ENCODE results near the gene C1orf185. TPM values are rescaled to one million over a fixed set of nuclear protein-coding genes. Genes with fewer than 3 reads are reported as not detected.
"Not testable (repeated sequence)": the region's sequence is repeated elsewhere in the genome, so short reads cannot be mapped to it uniquely, and the experiment has no call there.

The C1orf185 gene
- total RNA-seq, 2 experiments from 2014 or later: not detected

DNA sequence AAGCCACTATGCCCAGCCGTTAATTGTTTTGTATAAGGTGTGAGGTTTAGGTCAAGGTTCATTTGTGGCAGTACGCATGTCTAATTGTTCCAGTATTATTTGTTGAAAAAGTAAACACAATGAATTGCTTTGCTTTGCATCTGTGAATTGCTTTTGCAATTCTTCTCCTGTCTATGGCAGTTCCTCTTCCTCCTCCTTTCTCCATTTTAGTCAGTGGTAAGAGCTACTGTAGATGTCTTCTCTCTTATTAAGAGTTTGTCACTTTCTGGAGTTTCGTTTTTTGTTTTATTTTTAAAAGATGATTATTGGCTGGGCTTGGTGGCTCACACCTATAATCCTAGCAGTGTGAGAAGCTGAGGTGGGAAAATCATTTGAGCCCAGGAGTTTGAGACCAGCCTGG lies 29.2 kb downstream of the C1orf185 start:
- DNase-seq (no peak), ATAC-seq (no peak)
- H3K27ac Mint-ChIP-seq: no peak overlapping the region
- H3K4me3 Mint-ChIP-seq: no peak overlapping the region
- intact Hi-C loops (cut with micrococcal nuclease): no loop called here
- TF ChIP-seq, protein P1, sequence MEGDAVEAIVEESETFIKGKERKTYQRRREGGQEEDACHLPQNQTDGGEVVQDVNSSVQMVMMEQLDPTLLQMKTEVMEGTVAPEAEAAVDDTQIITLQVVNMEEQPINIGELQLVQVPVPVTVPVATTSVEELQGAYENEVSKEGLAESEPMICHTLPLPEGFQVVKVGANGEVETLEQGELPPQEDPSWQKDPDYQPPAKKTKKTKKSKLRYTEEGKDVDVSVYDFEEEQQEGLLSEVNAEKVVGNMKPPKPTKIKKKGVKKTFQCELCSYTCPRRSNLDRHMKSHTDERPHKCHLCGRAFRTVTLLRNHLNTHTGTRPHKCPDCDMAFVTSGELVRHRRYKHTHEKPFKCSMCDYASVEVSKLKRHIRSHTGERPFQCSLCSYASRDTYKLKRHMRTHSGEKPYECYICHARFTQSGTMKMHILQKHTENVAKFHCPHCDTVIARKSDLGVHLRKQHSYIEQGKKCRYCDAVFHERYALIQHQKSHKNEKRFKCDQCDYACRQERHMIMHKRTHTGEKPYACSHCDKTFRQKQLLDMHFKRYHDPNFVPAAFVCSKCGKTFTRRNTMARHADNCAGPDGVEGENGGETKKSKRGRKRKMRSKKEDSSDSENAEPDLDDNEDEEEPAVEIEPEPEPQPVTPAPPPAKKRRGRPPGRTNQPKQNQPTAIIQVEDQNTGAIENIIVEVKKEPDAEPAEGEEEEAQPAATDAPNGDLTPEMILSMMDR (IDR thresholded peaks at IDR 0.05): no peak
- H3K9me3 Mint-ChIP-seq: peaks cover 20% of the 10 kb centered on the region
- H3K27me3 Mint-ChIP-seq: peaks cover 22% of the 10 kb centered on the region
- POLR2A ChIA-PET: no interaction called here
- no peaks in the 10 kb centered on the region for H3K4me1 Mint-ChIP-seq (ENCODE audit: low read depth)
- no peaks in the 10 kb centered on the region for H3K36me3 Mint-ChIP-seq (ENCODE audit: low read depth)
- CTCF ChIA-PET: no interaction called here

DNA sequence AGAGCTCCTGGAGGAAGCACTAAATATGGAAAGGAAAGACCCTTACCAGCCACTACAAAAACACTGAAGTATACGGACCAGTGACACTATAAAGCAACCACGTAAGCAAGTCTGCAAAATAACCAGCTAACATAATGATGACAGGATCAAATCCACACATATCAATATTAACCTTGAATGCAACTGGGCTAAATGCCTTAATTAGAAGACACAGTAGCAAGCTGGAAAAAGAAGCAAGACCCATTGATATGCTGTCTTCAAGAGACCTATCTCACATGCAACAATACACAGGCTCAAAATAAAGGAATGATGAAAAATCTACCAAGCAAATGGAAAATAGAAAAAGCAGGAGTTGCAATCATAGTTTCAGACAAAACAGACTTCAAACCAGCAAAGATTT lies 31.0 kb downstream of the C1orf185 start:
- Mint-ChIP-seq H3K4me3 (no peak overlapping the region), H3K27me3 (peaks cover 24% of the 10 kb centered on the region), H3K9me3 (peaks cover 26% of the 10 kb centered on the region), H3K27ac (no peak overlapping the region), H3K36me3 (ENCODE audit: low read depth) (no peaks in the 10 kb centered on the region), H3K4me1 (ENCODE audit: low read depth) (no peaks in the 10 kb centered on the region)
- ChIA-PET POLR2A (no interaction called here), CTCF (interaction anchor here (1.1 to 1.3 kb wide), 2 partner anchors 45 to 56 kb away, joined by 3 read pairs; no protein-coding TSS in a partner anchor)
- DNase-seq (no peak), ATAC-seq (no peak)
- intact Hi-C loops (cut with micrococcal nuclease): no loop called here
- TF ChIP-seq, protein P1 (IDR thresholded peaks at IDR 0.05): no peak

DNA sequence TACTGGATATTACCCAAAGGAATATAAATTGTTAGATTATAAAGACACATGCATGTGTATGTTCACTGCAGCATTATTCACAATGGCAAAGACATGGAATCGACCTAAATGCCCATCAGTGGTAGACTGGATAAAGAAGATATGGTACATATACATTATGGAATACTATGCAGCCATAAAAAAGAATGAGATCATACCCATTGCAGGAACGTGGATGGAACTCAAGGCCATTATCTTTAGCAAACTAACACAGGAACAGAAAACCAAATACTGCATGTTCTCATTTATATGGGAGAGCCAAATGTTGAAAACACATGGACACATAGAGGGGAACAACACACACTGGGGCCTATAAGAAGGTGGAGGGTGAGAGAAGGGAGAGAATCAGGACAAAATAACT lies 35.7 kb downstream of the C1orf185 start:
- H3K4me3 Mint-ChIP-seq; intact Hi-C loops (cut with micrococcal nuclease); ATAC-seq; H3K36me3 Mint-ChIP-seq (ENCODE audit: low read depth); POLR2A ChIA-PET; H3K27ac Mint-ChIP-seq; H3K4me1 Mint-ChIP-seq (ENCODE audit: low read depth); CTCF ChIA-PET; DNase-seq: not testable (repeated sequence)
- H3K27me3 Mint-ChIP-seq: peaks cover 17% of the 10 kb centered on the region
- H3K9me3 Mint-ChIP-seq: peaks cover 18% of the 10 kb centered on the region

DNA sequence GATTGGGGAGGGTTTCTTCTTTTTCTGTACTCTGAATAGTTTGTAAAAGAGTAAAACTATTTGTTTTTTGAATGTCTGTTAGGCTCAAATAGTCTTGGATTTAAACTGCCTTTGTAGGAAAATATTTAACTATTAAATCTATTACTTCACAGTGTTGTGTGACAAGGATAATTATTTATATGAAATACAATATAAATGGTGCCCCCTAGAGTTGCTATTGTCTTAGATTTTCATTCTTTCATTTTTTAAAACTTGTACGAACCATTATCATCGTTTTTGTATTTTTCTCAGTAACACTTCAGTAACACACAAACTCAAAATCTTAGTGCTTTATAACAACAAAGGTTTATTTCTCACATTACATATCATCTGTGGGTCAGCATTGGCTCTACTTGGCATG lies 37.4 kb downstream of the C1orf185 start:
- Mint-ChIP-seq H3K4me3 (no peak overlapping the region), H3K9me3 (peaks cover 5% of the 10 kb centered on the region), H3K27ac (no peak overlapping the region), H3K4me1 (ENCODE audit: low read depth) (no peaks in the 10 kb centered on the region), H3K36me3 (ENCODE audit: low read depth) (no peaks in the 10 kb centered on the region), H3K27me3 (peaks cover 9% of the 10 kb centered on the region)
- TF ChIP-seq, protein P1 (IDR thresholded peaks at IDR 0.05): no peak
- no peak for DNase-seq
- CTCF ChIA-PET: interaction anchor here (0.8 kb wide), 1 partner anchor 9 kb away, joined by 3 read pairs; no protein-coding TSS in a partner anchor
- intact Hi-C loops (cut with micrococcal nuclease): no loop called here
- ATAC-seq: no peak
- POLR2A ChIA-PET: interaction anchor here (0.8 kb wide), 1 partner anchor 8 kb away, joined by 3 read pairs; no protein-coding TSS in a partner anchor

DNA sequence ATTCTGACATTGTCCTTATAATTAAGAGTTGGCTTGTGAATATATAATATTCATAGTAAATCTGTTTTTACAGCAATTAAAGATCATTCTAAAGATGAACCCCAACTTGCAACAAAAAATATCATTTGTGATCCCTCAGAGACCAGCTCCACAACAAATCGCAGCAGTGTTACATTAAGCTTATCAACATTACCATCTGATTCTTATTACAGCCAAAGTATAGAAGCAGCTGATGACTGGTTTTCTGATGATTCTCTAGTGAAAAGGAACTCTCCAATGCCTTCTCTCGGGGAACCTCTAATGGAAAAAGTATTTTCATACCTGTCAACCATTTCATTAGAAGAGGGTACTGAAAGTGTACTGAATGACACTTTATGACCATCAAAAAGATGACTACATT lies 45.4 kb downstream of the C1orf185 start:
- Mint-ChIP-seq H3K27ac (no peak overlapping the region), H3K4me1 (ENCODE audit: low read depth) (no peaks in the 10 kb centered on the region)
- intact Hi-C loops (cut with micrococcal nuclease): no loop called here

More for the DNA sequence above, 45.4 kb downstream of the C1orf185 start:
- DNase-seq (no peak), ATAC-seq (no peak)
- no peaks in the 10 kb centered on the region for H3K9me3 Mint-ChIP-seq
- no peak overlapping the region for H3K4me3 Mint-ChIP-seq
- H3K27me3 Mint-ChIP-seq: peaks cover 3% of the 10 kb centered on the region
- H3K36me3 Mint-ChIP-seq (ENCODE audit: low read depth): no peaks in the 10 kb centered on the region
- TF ChIP-seq, protein P1 (IDR thresholded peaks at IDR 0.05): no peak
- ChIA-PET CTCF (interaction anchor here (2.6 kb wide), 1 partner anchor 149 kb away, joined by 7 read pairs; no protein-coding TSS in a partner anchor), POLR2A (interaction anchor here (0.9 kb wide), 1 partner anchor 8 kb away, joined by 3 read pairs; no protein-coding TSS in a partner anchor)

Data from activated CD8-positive, alpha-beta T cell treated with anti-CD3 and anti-CD28 coated beads for 36 hours (primary cell).